Suprapubic skin (tissue), 4 donors: Measurements from ENCODE around the gene MINPP1. TPM values are rescaled to one million over a fixed set of nuclear protein-coding genes. Genes with fewer than 3 reads are reported as not detected.

Experiments used
- DNase-seq, 2 donors: peaks; one replicate each; pipeline ENCODE4 v3.0.0-alpha.2; 2019; ENCODE audit warnings: low spot score in 2 of 2
- H3K27ac ChIP-seq: fragments of 200-600 bp; sonication (generic); one replicate; pipeline ENCODE4 v1.5.1; 2019
- H3K27me3 ChIP-seq: fragments of 200-600 bp; sonication (generic); one replicate; pipeline ENCODE4 v1.5.1; 2019
- H3K36me3 ChIP-seq: fragments of 200-600 bp; sonication (generic); one replicate; pipeline ENCODE4 v1.5.1; 2019
- H3K4me1 ChIP-seq: fragments of 200-600 bp; sonication (generic); one replicate; pipeline ENCODE4 v1.5.1; 2019
- H3K4me3 ChIP-seq: fragments of 200-600 bp; sonication (generic); one replicate; pipeline ENCODE4 v1.5.1; 2019; ENCODE audit warnings: mild to moderate bottlenecking
- H3K9me3 ChIP-seq: fragments of 200-600 bp; sonication (generic); one replicate; pipeline ENCODE4 v1.5.1; 2019
- CTCF ChIP-seq, 2 donors: fragments of 200-600 bp in 1 of 2; fragments of 450-650 bp in 1 of 2; sonication (generic) in 1 of 2; IDR thresholded peaks; one replicate each; pipeline ENCODE4 v1.5.1; 2016 to 2019; ENCODE audit warnings: antibody characterized with exemption in 2 of 2, mild to moderate bottlenecking in 1 of 2, moderate library complexity in 1 of 2
- EP300 ChIP-seq: sonication (generic); formaldehyde crosslinking; IDR thresholded peaks from one replicate; pipeline ENCODE4 v1.6.1; 2017; ENCODE audit warnings: antibody characterized with exemption
- POLR2A ChIP-seq, 2 donors: fragments of 450-650 bp; IDR thresholded peaks; one replicate each; pipeline ENCODE4 v1.6.1; 2017; ENCODE audit warnings: antibody characterized with exemption in 2 of 2, mild to moderate bottlenecking in 2 of 2, moderate library complexity in 2 of 2
- POLR2AphosphoS5 ChIP-seq, 3 donors: sonication (generic); formaldehyde crosslinking; IDR thresholded peaks; one replicate each; pipeline ENCODE4 v1.6.1; 2017; ENCODE audit warnings: antibody characterized with exemption in 3 of 3
- WGBS: methylation state at CpG from one replicate; pipeline ENCODE4 v1.1.5; 2018; 5-methylcytosine and 5-hydroxymethylcytosine counted together
- total RNA-seq, 4 donors: library from RNA; depleted of rRNA; stranded (reverse); fragments of >200 nt; gene quantifications; one replicate each; pipeline ENCODE4 v1.1.0, GENCODE V29; 2016

The MINPP1 gene
- total RNA-seq, 4 donors from 2014 or later: 7.7 to 19.3 (median 15.2) TPM

DNA sequence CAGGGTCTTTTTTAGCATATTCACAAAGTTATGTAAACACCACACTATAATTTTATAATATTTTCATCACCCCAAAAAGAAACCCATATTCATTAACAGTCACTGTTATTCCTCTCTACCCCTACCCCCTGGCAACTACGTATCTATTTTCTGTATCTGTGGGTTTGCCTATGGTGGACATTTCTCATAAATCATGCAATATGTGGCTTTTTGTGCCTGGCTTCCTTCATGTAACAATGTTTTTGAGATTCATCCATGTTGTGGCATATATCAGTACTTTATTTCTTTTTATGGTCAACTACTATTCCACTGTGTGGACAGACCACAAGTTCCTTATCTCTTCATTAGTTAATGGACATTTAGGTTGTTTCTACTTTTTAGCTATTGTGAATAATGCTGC lies 95.9 kb downstream of the MINPP1 start:
- TF ChIP-seq EP300 (no peak), POLR2A (IDR thresholded peaks at IDR 0.05) (no peak), POLR2AphosphoS5 (IDR thresholded peaks at IDR 0.05) (no peak), CTCF (IDR thresholded peaks at IDR 0.05) (no peak)
- no peak overlapping the region for H3K4me3 ChIP-seq
- WGBS: 83% methylated on average over 1 of the region's 1 CpG

More for the DNA sequence above, 95.9 kb downstream of the MINPP1 start:
- Histone ChIP-seq H3K36me3 (no peaks in the 10 kb centered on the region), H3K9me3 (no peaks in the 10 kb centered on the region), H3K4me1 (no peaks in the 10 kb centered on the region), H3K27me3 (no peaks in the 10 kb centered on the region), H3K27ac (no peak overlapping the region)
- DNase-seq: no peak

Other genes starting within 250 kb of the MINPP1 start
- 1 to 10 TPM; 2.8 to 7.4 (median 4.0) TPM for gene NUTM2D, start 147.1 kb upstream of the MINPP1 start, total RNA-seq
- gene PAPSS2, start 155.0 kb downstream of the MINPP1 start, total RNA-seq: 1 to 10 TPM; 2.4 to 5.6 (median 3.4) TPM